Cardiac muscle cell (in vitro differentiated cells and primary cell): Measurements from ENCODE around the gene STPG1. TPM values are rescaled to one million over a fixed set of nuclear protein-coding genes. Genes with fewer than 3 reads are reported as not detected.
"Not testable (repeated sequence)": the region's sequence is repeated elsewhere in the genome, so short reads cannot be mapped to it uniquely, and the experiment has no call there.

Experiments used
- DNase-seq, 2 donors: peaks; one replicate each; pipeline versions ENCODE4 v3.0.0 to v3.0.0-alpha.2; 2010 to 2017; ENCODE audit warnings: low read depth in 1 of 2, low spot score in 1 of 2
- H3K27ac ChIP-seq: fragments of 200-600 bp; sonication (generic); 2 replicates; pipeline ENCODE4 v1.5.1; 2016
- H3K27me3 ChIP-seq: fragments of 200-600 bp; sonication (generic); 2 replicates; pipeline ENCODE4 v1.6.0; 2016; ENCODE audit warnings: control low read depth
- H3K36me3 ChIP-seq: fragments of 200-600 bp; sonication (generic); 2 replicates; pipeline ENCODE4 v1.5.1; 2016; ENCODE audit warnings: control low read depth
- H3K4me1 ChIP-seq: fragments of 200-600 bp; sonication (generic); 2 replicates; pipeline ENCODE4 v1.8.1; 2017; ENCODE audit warnings: low read depth, mild to moderate bottlenecking, mixed run types
- H3K4me3 ChIP-seq: fragments of 200-600 bp; sonication (generic); 2 replicates; pipeline ENCODE4 v1.5.1; 2016; ENCODE audit warnings: mild to moderate bottlenecking
- H3K9me3 ChIP-seq: fragments of 200-600 bp; sonication (generic); 2 replicates; pipeline ENCODE4 v1.5.1; 2017; ENCODE audit warnings: low read depth, mild to moderate bottlenecking, control low read depth
- polyA plus RNA-seq: library from polyadenylated mRNA; unstranded; fragments of >200 nt; fragmentation: Nextera tagmentation; extraction: Ambion mirVana; gene quantifications from 2 replicates; pipeline ENCODE4 v1.2.1, GENCODE V29; 2016
- total RNA-seq: library from RNA; depleted of rRNA; stranded (reverse); fragments of >200 nt; gene quantifications from 2 replicates; pipeline ENCODE4 v1.2.3, GENCODE V29; 2016
- TF ChIP-seq, protein P1 (sequence below): IDR thresholded peaks from 2 replicates; pipeline ENCODE4 v1.5.1; 2012; ENCODE audit warnings: low read depth, mild to moderate bottlenecking, low read length

STPG1 gene
- total and polyA plus RNA-seq, 2 experiments from 2014 or later, result 9.9 to 10.7 TPM

DNA sequence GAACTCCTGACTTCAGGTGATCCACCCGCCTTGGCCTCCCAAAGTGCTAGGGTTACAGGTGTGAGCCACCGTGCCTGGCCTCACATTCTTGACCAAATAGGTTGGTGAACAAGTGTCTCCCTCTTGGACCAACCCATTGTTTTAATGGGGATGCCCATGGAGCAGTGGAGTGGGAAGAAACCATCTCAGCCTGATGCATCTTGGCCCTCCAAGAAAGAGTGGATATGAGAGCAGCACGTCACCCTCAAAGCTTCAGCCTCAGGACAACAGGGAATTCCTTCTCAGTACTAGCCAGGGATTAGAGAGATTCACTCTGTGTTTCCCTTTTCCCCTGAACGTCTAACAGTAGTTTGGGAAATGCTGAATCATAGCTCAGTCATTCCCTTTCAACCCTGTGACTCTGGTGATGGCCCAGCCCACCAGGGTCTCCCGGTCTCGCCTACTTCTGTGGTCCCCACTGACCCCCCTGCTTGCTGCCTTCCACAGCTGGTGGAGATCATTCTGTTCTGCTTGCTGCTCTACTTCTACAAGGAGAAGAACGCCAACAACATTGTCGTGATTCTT is 39.4 kb upstream of the STPG1 start:
- H3K9me3 ChIP-seq, result no peaks in the 10 kb centered on the region
- H3K4me3 ChIP-seq, result no peak overlapping the region
- no peaks in the 10 kb centered on the region for H3K4me1 ChIP-seq
- TF ChIP-seq, protein P1, sequence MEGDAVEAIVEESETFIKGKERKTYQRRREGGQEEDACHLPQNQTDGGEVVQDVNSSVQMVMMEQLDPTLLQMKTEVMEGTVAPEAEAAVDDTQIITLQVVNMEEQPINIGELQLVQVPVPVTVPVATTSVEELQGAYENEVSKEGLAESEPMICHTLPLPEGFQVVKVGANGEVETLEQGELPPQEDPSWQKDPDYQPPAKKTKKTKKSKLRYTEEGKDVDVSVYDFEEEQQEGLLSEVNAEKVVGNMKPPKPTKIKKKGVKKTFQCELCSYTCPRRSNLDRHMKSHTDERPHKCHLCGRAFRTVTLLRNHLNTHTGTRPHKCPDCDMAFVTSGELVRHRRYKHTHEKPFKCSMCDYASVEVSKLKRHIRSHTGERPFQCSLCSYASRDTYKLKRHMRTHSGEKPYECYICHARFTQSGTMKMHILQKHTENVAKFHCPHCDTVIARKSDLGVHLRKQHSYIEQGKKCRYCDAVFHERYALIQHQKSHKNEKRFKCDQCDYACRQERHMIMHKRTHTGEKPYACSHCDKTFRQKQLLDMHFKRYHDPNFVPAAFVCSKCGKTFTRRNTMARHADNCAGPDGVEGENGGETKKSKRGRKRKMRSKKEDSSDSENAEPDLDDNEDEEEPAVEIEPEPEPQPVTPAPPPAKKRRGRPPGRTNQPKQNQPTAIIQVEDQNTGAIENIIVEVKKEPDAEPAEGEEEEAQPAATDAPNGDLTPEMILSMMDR, result no peak
- H3K27ac ChIP-seq, result no peak overlapping the region
- no peak for DNase-seq
- peaks cover 9% of the 10 kb centered on the region for H3K36me3 ChIP-seq
- H3K27me3 ChIP-seq, result no peaks in the 10 kb centered on the region

DNA sequence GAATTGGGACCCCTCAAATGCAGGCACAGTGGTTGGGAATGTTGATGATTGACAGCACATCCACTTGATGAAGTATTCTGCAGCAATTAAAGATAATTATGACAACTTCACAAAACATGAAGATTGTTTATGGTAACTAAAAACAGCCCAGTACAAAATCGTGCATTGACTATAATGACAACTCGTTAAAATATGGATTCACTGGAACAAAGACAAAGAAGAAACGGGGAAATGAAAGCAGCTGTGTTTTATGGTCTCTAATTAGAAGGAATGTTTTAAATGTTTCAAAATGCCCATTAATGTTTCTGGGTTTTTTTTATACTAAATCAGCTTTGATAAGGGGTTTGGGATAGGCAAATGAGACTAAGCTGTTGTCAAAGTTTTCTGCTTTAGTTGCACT is 38.2 kb upstream of the STPG1 start:
- DNase-seq, result no peak
- no peaks in the 10 kb centered on the region for H3K4me1 ChIP-seq
- no peak overlapping the region for H3K4me3 ChIP-seq
- H3K27me3 ChIP-seq, result no peaks in the 10 kb centered on the region
- no peak overlapping the region for H3K27ac ChIP-seq
- no peaks in the 10 kb centered on the region for H3K9me3 ChIP-seq
- H3K36me3 ChIP-seq, result peaks cover 9% of the 10 kb centered on the region
- TF ChIP-seq, protein P1, result no peak

DNA sequence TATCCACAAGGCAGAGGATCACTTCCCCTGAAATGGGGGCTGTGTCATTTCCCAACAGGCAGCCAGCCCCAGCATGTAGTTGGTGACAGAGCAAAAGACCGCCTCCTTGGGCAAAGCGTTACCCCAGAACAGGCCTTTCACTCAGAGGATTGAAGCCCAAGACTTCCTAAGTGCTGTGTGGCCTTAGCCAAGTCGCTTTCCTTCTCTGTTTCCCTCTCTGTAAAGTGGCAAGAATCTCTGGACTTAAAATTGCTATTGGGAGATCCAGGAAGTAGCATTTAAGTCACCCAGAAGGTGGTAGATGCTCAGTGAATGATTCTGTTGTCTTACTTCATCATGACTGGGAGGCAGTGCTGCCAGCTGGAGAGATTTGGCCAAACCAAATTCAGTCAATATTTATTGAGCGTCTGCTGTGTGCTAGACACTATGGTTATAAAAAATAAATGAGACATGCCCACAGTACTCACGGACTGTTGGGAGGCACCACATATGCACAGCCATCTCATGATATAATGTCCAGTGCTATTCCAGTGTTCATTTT is 37.3 kb upstream of the STPG1 start:
- H3K9me3 ChIP-seq, result no peaks in the 10 kb centered on the region
- H3K4me3 ChIP-seq, result no peak overlapping the region
- H3K27me3 ChIP-seq, result no peaks in the 10 kb centered on the region
- H3K27ac ChIP-seq, result no peak overlapping the region
- H3K4me1 ChIP-seq, result no peaks in the 10 kb centered on the region
- H3K36me3 ChIP-seq, result peaks cover 9% of the 10 kb centered on the region
- TF ChIP-seq, protein P1, result no peak
- DNase-seq, result no peak

DNA sequence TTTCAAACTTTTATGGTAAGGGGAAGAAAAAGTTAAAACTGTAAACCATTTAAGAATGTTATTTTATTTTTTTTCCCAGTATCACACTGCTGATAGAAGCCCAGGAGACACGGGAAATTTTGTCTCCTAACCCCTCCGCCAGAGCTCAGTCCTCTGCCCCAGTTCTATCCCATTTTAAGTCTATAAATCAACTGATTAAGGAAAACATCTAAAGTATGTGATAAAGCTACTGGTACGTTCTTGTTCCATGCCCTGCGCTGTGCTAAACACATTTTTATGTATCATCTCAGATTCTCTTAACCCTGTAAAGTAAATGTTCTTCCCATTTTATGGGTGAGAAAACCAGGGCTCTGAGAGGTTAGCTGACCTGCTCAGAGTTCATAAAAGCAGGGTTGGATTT is 36.7 kb upstream of the STPG1 start:
- peaks cover 9% of the 10 kb centered on the region for H3K36me3 ChIP-seq
- H3K9me3 ChIP-seq, result no peaks in the 10 kb centered on the region
- no peak for DNase-seq
- H3K4me3 ChIP-seq, result no peak overlapping the region
- no peak overlapping the region for H3K27ac ChIP-seq
- no peaks in the 10 kb centered on the region for H3K27me3 ChIP-seq
- no peaks in the 10 kb centered on the region for H3K4me1 ChIP-seq
- TF ChIP-seq, protein P1, result no peak

DNA sequence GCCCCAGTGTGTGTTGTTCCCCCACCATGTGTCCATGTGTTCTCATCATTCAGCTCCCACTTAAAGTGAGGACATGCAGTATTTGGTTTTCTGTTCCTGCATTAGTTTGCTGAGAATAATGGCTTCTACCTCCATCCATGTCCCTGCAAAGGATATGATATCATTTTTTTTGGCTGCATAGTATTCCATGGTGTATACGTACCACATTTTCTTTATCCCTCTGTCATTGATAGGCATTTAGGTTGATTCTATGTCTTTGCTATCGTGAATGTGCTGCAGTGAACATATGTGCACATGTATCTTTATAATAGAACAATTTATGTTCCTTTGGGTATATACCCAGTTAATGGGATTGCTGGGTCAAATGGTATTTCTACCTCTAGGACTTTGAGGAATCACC is 32.9 kb upstream of the STPG1 start:
- H3K36me3 ChIP-seq, DNase-seq, H3K4me1 ChIP-seq, H3K27ac ChIP-seq, H3K27me3 ChIP-seq, H3K4me3 ChIP-seq, H3K9me3 ChIP-seq: not testable (repeated sequence)

DNA sequence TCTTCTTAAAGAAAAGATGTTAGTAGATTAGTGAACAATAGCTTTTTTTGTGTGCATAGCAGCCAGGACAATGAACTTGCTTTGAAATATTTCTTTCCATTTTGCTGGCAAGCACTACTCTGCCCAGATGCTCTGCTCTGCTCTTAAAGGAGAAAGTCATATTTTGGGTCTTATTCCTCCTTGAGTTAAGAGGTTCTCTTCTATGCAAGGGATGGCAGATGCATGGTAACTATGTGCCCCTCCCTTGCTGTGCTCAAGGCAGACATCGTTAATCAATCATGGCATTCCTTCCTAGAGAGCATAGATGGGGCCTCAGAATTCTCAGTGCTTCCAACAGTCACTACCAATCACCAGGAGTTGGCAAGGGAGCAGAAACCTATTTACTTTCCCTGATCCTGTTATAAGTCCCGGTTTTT is 29.7 kb upstream of the STPG1 start:
- H3K4me1 ChIP-seq, result no peaks in the 10 kb centered on the region
- H3K4me3 ChIP-seq, result no peak overlapping the region
- H3K27ac ChIP-seq, result no peak overlapping the region
- DNase-seq, result peak in 1 of 2 donors; percentile 56
- no peaks in the 10 kb centered on the region for H3K36me3 ChIP-seq
- no peaks in the 10 kb centered on the region for H3K27me3 ChIP-seq
- no peaks in the 10 kb centered on the region for H3K9me3 ChIP-seq
- TF ChIP-seq, protein P1, result no peak
